Measurements from ENCODE around the gene PLIN5. TPM values are rescaled to one million over a fixed set of nuclear protein-coding genes. Genes with fewer than 3 reads are reported as not detected.

The PLIN5 gene
- total and polyA plus RNA-seq, 2 of the 8 experiments (the other 6 are each of a cell fraction or from before 2014, with no cell fraction given) = 2.0 to 2.5 TPM

GRCh38 chr19:4557971-4558941, 23.2 kb upstream of the PLIN5 start (continued):
- TF ChIP-seq, protein P1, sequence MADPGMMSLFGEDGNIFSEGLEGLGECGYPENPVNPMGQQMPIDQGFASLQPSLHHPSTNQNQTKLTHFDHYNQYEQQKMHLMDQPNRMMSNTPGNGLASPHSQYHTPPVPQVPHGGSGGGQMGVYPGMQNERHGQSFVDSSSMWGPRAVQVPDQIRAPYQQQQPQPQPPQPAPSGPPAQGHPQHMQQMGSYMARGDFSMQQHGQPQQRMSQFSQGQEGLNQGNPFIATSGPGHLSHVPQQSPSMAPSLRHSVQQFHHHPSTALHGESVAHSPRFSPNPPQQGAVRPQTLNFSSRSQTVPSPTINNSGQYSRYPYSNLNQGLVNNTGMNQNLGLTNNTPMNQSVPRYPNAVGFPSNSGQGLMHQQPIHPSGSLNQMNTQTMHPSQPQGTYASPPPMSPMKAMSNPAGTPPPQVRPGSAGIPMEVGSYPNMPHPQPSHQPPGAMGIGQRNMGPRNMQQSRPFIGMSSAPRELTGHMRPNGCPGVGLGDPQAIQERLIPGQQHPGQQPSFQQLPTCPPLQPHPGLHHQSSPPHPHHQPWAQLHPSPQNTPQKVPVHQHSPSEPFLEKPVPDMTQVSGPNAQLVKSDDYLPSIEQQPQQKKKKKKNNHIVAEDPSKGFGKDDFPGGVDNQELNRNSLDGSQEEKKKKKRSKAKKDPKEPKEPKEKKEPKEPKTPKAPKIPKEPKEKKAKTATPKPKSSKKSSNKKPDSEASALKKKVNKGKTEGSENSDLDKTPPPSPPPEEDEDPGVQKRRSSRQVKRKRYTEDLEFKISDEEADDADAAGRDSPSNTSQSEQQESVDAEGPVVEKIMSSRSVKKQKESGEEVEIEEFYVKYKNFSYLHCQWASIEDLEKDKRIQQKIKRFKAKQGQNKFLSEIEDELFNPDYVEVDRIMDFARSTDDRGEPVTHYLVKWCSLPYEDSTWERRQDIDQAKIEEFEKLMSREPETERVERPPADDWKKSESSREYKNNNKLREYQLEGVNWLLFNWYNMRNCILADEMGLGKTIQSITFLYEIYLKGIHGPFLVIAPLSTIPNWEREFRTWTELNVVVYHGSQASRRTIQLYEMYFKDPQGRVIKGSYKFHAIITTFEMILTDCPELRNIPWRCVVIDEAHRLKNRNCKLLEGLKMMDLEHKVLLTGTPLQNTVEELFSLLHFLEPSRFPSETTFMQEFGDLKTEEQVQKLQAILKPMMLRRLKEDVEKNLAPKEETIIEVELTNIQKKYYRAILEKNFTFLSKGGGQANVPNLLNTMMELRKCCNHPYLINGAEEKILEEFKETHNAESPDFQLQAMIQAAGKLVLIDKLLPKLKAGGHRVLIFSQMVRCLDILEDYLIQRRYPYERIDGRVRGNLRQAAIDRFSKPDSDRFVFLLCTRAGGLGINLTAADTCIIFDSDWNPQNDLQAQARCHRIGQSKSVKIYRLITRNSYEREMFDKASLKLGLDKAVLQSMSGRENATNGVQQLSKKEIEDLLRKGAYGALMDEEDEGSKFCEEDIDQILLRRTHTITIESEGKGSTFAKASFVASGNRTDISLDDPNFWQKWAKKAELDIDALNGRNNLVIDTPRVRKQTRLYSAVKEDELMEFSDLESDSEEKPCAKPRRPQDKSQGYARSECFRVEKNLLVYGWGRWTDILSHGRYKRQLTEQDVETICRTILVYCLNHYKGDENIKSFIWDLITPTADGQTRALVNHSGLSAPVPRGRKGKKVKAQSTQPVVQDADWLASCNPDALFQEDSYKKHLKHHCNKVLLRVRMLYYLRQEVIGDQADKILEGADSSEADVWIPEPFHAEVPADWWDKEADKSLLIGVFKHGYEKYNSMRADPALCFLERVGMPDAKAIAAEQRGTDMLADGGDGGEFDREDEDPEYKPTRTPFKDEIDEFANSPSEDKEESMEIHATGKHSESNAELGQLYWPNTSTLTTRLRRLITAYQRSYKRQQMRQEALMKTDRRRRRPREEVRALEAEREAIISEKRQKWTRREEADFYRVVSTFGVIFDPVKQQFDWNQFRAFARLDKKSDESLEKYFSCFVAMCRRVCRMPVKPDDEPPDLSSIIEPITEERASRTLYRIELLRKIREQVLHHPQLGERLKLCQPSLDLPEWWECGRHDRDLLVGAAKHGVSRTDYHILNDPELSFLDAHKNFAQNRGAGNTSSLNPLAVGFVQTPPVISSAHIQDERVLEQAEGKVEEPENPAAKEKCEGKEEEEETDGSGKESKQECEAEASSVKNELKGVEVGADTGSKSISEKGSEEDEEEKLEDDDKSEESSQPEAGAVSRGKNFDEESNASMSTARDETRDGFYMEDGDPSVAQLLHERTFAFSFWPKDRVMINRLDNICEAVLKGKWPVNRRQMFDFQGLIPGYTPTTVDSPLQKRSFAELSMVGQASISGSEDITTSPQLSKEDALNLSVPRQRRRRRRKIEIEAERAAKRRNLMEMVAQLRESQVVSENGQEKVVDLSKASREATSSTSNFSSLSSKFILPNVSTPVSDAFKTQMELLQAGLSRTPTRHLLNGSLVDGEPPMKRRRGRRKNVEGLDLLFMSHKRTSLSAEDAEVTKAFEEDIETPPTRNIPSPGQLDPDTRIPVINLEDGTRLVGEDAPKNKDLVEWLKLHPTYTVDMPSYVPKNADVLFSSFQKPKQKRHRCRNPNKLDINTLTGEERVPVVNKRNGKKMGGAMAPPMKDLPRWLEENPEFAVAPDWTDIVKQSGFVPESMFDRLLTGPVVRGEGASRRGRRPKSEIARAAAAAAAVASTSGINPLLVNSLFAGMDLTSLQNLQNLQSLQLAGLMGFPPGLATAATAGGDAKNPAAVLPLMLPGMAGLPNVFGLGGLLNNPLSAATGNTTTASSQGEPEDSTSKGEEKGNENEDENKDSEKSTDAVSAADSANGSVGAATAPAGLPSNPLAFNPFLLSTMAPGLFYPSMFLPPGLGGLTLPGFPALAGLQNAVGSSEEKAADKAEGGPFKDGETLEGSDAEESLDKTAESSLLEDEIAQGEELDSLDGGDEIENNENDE (IDR thresholded peaks at IDR 0.05; ENCODE audit: insufficient replicate concordance, low read length) = no peak
- peak; percentile 82 to 94 (median 85) for TF ChIP-seq CTCF (IDR thresholded peaks at IDR 0.05; ENCODE audit: control extremely low read depth in 1 of 3, insufficient read depth in 1 of 3, low read depth in 1 of 3, low read length in 3 of 3)
- TF ChIP-seq RAD21 (IDR thresholded peaks at IDR 0.05 in 1 of 2, conservative IDR thresholded peaks at IDR 0.05 in 1 of 2; ENCODE audit: low read depth in 2 of 2, low read length in 2 of 2) = peak; percentile 48 to 58
- TF ChIP-seq SIN3A (conservative IDR thresholded peaks at IDR 0.05 in 1 of 2, IDR thresholded peaks at IDR 0.05 in 1 of 2; ENCODE audit: low read depth in 1 of 2, low read length in 2 of 2) = no peak
- TF ChIP-seq TBP (IDR thresholded peaks at IDR 0.05; ENCODE audit: low read depth, low read length) = no peak
